Fibroblast of lung (primary cell): Measurements from ENCODE around the gene TAS1R1. TPM values are rescaled to one million over a fixed set of nuclear protein-coding genes. Genes with fewer than 3 reads are reported as not detected.

Experiments
- DNase-seq, 2 donors: peaks; one replicate each; pipeline versions ENCODE4 v3.0.0 to v3.0.0-alpha.2; 2010; ENCODE audit warnings: low read depth in 2 of 2
- H2AFZ ChIP-seq: 2 replicates; pipeline ENCODE4 v1.5.1; 2012; ENCODE audit warnings: low read length, control low read depth, inconsistent platforms
- H3K27ac ChIP-seq: 2 replicates; pipeline ENCODE4 v1.5.1; 2011; ENCODE audit warnings: low read length, control low read depth; ENCODE audit not compliant: insufficient read depth
- H3K27me3 ChIP-seq: 2 replicates; pipeline ENCODE4 v1.5.1; 2011; ENCODE audit warnings: mild to moderate bottlenecking, low read length; ENCODE audit not compliant: control insufficient read depth, insufficient read depth
- H3K36me3 ChIP-seq: 2 replicates; pipeline ENCODE4 v1.5.1; 2011; ENCODE audit warnings: low read length; ENCODE audit not compliant: control insufficient read depth, insufficient read depth
- H3K4me1 ChIP-seq: 2 replicates; pipeline ENCODE4 v1.5.1; 2011; ENCODE audit warnings: low read length; ENCODE audit not compliant: control insufficient read depth, insufficient read depth; ENCODE audit errors: extremely low read depth
- H3K4me2 ChIP-seq: 2 replicates; pipeline ENCODE4 v1.5.1; 2011; ENCODE audit warnings: low read length, control low read depth; ENCODE audit not compliant: insufficient read depth; ENCODE audit errors: extremely low read depth
- H3K4me3 ChIP-seq, 4 experiments: fragments of 200-600 bp in 1 of 4; sonication (generic) in 1 of 4; replicated peaks in 1 of 4; 2 replicates each; pipeline ENCODE4 v1.5.1; 2011 to 2016; ENCODE audit warnings: low read length in 4 of 4, low read depth in 3 of 4, mild to moderate bottlenecking in 3 of 4, control low read depth in 2 of 4, inconsistent platforms in 1 of 4, mixed read lengths in 1 of 4; ENCODE audit not compliant: insufficient read depth in 1 of 4; ENCODE audit errors: control extremely low read depth in 1 of 4
- H3K79me2 ChIP-seq: 2 replicates; pipeline ENCODE4 v1.5.1; 2012; ENCODE audit warnings: mild to moderate bottlenecking, low read length, inconsistent platforms; ENCODE audit not compliant: control insufficient read depth, insufficient read depth
- H3K9ac ChIP-seq: 2 replicates; pipeline ENCODE4 v1.5.1; 2011; ENCODE audit warnings: mild to moderate bottlenecking, low read length, control low read depth; ENCODE audit not compliant: insufficient read depth
- H3K9me3 ChIP-seq: 2 replicates; pipeline ENCODE4 v1.5.1; 2012; ENCODE audit warnings: low read depth, low read length; ENCODE audit not compliant: control insufficient read depth, insufficient read depth
- H4K20me1 ChIP-seq: 2 replicates; pipeline ENCODE4 v1.5.1; 2011; ENCODE audit warnings: low read length; ENCODE audit not compliant: control insufficient read depth, insufficient read depth; ENCODE audit errors: extremely low read depth
- EZH2 ChIP-seq: IDR thresholded peaks from 2 replicates; pipeline ENCODE4 v1.5.1; 2012; ENCODE audit warnings: low read length, control low read depth, mild to moderate bottlenecking; ENCODE audit errors: missing control alignments
- polyA plus RNA-seq, 2 donors: library from polyadenylated mRNA; depleted of rRNA in 1 of 2; stranded (reverse) in 1 of 2; unstranded in 1 of 2; fragments of >200 nt; gene quantifications; 2 replicates each; pipeline ENCODE4 v1.2.1, GENCODE V29; 2011 to 2012; ENCODE audit warnings: missing spikeins in 1 of 2
- total RNA-seq: library from RNA; depleted of rRNA; stranded (reverse); fragments of >200 nt; gene quantifications from 2 replicates; pipeline ENCODE4 v1.2.1, GENCODE V29; 2014
- TF ChIP-seq, protein P1 (sequence below), 2 donors: IDR thresholded peaks in 1 of 2; conservative IDR thresholded peaks in 1 of 2; 1 replicate in 1 of 2; 2 replicates in 1 of 2; pipeline ENCODE4 v1.5.1; 2011 to 2012; ENCODE audit warnings: low read length in 2 of 2, control low read depth in 1 of 2, inconsistent platforms in 1 of 2, low read depth in 1 of 2, mild to moderate bottlenecking in 1 of 2

The TAS1R1 gene
- total and polyA plus RNA-seq, 2 donors (not counting 1 experiment from before 2014, with no cell fraction given): 0.10 to 0.17 TPM

DNA sequence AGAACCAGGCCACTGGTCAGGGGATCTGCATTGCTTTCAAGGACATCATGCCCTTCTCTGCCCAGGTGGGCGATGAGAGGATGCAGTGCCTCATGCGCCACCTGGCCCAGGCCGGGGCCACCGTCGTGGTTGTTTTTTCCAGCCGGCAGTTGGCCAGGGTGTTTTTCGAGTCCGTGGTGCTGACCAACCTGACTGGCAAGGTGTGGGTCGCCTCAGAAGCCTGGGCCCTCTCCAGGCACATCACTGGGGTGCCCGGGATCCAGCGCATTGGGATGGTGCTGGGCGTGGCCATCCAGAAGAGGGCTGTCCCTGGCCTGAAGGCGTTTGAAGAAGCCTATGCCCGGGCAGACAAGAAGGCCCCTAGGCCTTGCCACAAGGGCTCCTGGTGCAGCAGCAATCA is 19.7 kb downstream of the TAS1R1 start:
- Histone ChIP-seq H3K9ac (no peak overlapping the region), H3K9me3 (no peaks in the 10 kb centered on the region), H3K4me1 (peaks cover 4% of the 10 kb centered on the region), H2AFZ (no peak overlapping the region), H4K20me1 (no peaks in the 10 kb centered on the region), H3K4me2 (no peak overlapping the region), H3K4me3 (no peak overlapping the region), H3K27me3 (peaks cover 4% of the 10 kb centered on the region), H3K36me3 (no peaks in the 10 kb centered on the region), H3K27ac (no peak overlapping the region), H3K79me2 (no peaks in the 10 kb centered on the region)
- no peak for TF ChIP-seq EZH2
- TF ChIP-seq, protein P1, sequence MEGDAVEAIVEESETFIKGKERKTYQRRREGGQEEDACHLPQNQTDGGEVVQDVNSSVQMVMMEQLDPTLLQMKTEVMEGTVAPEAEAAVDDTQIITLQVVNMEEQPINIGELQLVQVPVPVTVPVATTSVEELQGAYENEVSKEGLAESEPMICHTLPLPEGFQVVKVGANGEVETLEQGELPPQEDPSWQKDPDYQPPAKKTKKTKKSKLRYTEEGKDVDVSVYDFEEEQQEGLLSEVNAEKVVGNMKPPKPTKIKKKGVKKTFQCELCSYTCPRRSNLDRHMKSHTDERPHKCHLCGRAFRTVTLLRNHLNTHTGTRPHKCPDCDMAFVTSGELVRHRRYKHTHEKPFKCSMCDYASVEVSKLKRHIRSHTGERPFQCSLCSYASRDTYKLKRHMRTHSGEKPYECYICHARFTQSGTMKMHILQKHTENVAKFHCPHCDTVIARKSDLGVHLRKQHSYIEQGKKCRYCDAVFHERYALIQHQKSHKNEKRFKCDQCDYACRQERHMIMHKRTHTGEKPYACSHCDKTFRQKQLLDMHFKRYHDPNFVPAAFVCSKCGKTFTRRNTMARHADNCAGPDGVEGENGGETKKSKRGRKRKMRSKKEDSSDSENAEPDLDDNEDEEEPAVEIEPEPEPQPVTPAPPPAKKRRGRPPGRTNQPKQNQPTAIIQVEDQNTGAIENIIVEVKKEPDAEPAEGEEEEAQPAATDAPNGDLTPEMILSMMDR (conservative IDR thresholded peaks at IDR 0.05 in 1 of 2, IDR thresholded peaks at IDR 0.05 in 1 of 2; ENCODE audit: low read depth in 1 of 2, low read length in 2 of 2): no peak
- DNase-seq: no peak

DNA sequence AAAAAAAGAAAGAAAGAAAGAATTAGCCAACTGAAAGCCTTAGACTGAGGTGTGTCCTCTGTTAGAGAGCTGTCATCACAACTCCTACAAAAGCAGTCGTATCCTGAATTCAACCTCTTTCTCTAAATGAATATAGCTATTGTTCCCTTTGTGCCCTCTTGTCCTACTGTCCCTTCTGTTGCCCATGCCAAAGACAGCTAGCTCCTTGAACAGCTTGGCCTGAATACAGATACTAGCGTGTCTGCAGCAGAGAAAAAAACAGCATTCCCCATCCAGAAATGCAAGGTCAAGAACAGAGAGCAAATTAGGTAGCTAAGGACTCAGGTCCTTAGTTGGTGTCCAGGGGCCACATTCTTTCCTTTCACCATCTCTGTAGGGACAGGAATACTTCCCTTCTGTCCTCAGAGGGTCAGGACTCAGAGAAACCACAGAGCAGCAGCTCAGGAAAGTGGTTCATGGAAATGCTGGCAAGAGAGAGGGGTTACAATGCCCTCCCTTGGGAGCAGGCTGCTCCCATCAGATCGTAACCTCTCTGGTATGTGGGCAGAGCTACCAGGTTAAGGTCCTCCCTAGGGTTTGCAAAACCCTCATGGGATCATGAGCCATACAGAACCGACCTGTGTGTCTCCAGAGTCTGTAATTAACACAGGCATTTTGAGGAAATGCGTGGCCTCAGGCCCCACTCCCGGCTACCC is 22.9 kb downstream of the TAS1R1 start:
- no peak overlapping the region for H3K4me2 ChIP-seq
- H3K4me3 ChIP-seq: no peak overlapping the region
- no peak overlapping the region for H3K27ac ChIP-seq
- H4K20me1 ChIP-seq: no peaks in the 10 kb centered on the region
- no peak for DNase-seq
- H3K4me1 ChIP-seq: peaks cover 12% of the 10 kb centered on the region
- peaks cover 2% of the 10 kb centered on the region for H3K36me3 ChIP-seq
- no peak overlapping the region for H3K9ac ChIP-seq
- H3K79me2 ChIP-seq: peaks cover 6% of the 10 kb centered on the region
- TF ChIP-seq EZH2: no peak
- TF ChIP-seq, protein P1 (conservative IDR thresholded peaks at IDR 0.05 in 1 of 2, IDR thresholded peaks at IDR 0.05 in 1 of 2; ENCODE audit: low read depth in 1 of 2, low read length in 2 of 2): no peak
- no peaks in the 10 kb centered on the region for H3K27me3 ChIP-seq
- no peaks in the 10 kb centered on the region for H3K9me3 ChIP-seq
- no peak overlapping the region for H2AFZ ChIP-seq

DNA sequence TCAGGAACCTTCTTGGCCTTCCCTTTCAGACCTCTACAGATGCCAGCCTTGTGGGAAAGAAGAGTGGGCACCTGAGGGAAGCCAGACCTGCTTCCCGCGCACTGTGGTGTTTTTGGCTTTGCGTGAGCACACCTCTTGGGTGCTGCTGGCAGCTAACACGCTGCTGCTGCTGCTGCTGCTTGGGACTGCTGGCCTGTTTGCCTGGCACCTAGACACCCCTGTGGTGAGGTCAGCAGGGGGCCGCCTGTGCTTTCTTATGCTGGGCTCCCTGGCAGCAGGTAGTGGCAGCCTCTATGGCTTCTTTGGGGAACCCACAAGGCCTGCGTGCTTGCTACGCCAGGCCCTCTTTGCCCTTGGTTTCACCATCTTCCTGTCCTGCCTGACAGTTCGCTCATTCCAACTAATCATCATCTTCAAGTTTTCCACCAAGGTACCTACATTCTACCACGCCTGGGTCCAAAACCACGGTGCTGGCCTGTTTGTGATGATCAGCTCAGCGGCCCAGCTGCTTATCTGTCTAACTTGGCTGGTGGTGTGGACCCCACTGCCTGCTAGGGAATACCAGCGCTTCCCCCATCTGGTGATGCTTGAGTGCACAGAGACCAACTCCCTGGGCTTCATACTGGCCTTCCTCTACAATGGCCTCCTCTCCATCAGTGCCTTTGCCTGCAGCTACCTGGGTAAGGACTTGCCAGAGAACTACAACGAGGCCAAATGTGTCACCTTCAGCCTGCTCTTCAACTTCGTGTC is 23.7 kb downstream of the TAS1R1 start:
- Histone ChIP-seq H4K20me1 (no peaks in the 10 kb centered on the region), H3K4me3 (peak overlapping the region in 1 of 4 experiments; percentile 86), H3K4me1 (peaks cover 12% of the 10 kb centered on the region), H3K4me2 (peak overlapping the region; percentile 79), H3K27ac (peak overlapping the region; percentile 82), H3K9me3 (no peaks in the 10 kb centered on the region), H3K36me3 (peaks cover 2% of the 10 kb centered on the region), H2AFZ (peak overlapping the region; percentile 88), H3K79me2 (peaks cover 6% of the 10 kb centered on the region), H3K27me3 (no peaks in the 10 kb centered on the region), H3K9ac (no peak overlapping the region)
- TF ChIP-seq, protein P1 (conservative IDR thresholded peaks at IDR 0.05 in 1 of 2, IDR thresholded peaks at IDR 0.05 in 1 of 2; ENCODE audit: low read depth in 1 of 2, low read length in 2 of 2): no peak
- TF ChIP-seq EZH2: no peak
- DNase-seq: no peak
